ENCODE measurements around the gene CKAP2L. TPM values are rescaled to one million over a fixed set of nuclear protein-coding genes. Genes with fewer than 3 reads are reported as not detected.
A peak's percentile ranks its signal among the peaks of the same experiment; 100 is the strongest.

CKAP2L gene
- total RNA-seq, result 0.81 TPM

GRCh38 chr2:112764071-112765044 is at the start of gene CKAP2L:
CKAP2L (minus strand) TSS chr2:112764609; CDS start chr2:112764598, 11 bp downstream.
- DNase-seq (ENCODE audit: low read depth in 2 of 3, low spot score in 2 of 3), result peak; percentile 84 to 99 (median 98)

DNA sequence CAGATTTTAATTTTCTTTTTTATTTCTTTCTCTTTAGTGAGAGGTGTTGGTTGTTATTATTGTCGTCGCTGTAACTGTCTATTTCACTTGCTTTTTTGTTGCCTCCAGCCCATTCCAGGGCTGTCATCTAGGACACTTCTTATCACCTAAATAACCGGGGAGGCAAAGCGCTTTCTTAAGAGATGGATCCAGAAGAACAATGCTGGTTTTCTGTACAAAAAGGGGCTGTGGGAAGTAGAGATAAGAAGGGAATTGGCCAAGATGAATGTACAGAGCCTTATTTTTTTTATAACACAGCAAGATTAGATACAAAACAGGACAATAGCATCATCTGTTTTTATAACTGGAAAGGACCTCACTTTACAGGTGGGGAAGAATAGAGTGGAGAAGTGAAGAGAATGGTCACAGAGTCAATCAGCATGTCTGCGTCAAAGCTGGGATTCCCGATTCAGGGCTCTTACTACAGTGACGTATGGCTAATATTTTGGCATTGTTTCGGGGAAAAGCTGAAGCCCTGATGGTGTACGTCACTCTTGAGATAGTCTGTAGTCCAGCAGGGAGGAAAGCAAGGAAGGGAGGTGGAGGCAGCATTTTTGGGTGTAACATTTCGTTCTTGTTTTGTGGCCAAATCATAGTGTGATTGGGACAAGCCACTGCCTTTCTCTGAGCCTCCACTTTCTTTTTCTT is 49.0 kb upstream of the CKAP2L start:
- DNase-seq (ENCODE audit: low read depth in 2 of 3, low spot score in 2 of 3), result no peak

GRCh38 chr2:112812318-112813267 is 48.2 kb upstream of the CKAP2L start:
- no peak for DNase-seq (ENCODE audit: low read depth in 2 of 3, low spot score in 2 of 3)

- peak in 1 of 3 donors; percentile 29 for DNase-seq (ENCODE audit: low read depth in 2 of 3, low spot score in 2 of 3)
Measured at GRCh38 chr2:112811841-112812306, 47.5 kb upstream of the CKAP2L start.

DNA sequence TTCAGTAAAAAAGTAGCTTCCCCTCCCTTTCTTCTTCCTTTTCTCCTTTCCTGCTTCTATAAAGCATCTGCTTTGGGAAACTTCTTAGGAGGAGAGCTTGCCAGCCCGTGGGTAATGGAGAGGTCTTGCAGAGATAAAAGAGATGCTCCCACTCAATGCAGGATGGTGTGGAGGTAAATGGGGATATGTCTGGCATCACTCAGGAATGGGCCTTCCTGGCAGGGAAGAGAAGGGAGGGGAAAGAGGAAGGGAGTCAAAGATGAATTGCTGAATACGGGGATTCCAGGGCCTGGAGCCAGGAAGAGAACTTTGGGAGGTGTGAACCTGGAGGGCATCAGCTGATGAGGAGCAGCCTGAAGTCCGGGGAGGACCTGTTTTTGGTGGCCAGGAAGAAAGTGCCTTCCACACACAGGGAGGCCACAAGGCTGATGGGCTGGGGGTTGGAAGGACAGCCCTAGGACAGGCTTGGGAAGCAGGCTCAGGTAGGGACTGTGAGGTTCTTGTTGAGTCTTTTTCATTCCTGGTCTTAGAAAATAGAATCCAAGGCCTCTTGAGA is 46.9 kb upstream of the CKAP2L start:
- DNase-seq (ENCODE audit: low read depth in 2 of 3, low spot score in 2 of 3), result no peak

DNA sequence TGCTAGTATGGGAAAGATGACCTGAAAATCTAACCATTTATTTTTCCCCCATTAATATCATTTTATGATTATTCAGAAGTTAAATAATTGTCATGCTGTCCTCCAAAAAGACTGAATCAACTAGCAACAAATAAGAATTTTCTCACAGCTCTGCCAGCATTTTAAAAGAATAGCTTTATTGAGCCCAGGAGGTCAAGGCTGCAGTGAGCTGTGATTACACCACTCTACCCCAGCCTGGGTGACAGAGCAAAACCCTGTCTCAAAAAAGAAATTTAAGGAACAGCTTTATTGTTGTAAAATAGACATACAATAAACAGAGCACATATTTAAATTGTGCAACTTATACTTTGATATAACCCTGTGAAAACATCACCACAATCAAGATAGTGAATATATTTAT is 44.7 kb upstream of the CKAP2L start:
- no peak for DNase-seq (ENCODE audit: low read depth in 2 of 3, low spot score in 2 of 3)

GRCh38 chr2:112807233-112807807 is 42.9 kb upstream of the CKAP2L start:
- DNase-seq (ENCODE audit: low read depth in 2 of 3, low spot score in 2 of 3), result no peak

- no peak for DNase-seq (ENCODE audit: low read depth in 2 of 3, low spot score in 2 of 3)
Measured at GRCh38 chr2:112805542-112805941, 41.1 kb upstream of the CKAP2L start.

- DNase-seq (ENCODE audit: low read depth in 2 of 3, low spot score in 2 of 3), result no peak
Measured at GRCh38 chr2:112803691-112804521, 39.5 kb upstream of the CKAP2L start.

DNA sequence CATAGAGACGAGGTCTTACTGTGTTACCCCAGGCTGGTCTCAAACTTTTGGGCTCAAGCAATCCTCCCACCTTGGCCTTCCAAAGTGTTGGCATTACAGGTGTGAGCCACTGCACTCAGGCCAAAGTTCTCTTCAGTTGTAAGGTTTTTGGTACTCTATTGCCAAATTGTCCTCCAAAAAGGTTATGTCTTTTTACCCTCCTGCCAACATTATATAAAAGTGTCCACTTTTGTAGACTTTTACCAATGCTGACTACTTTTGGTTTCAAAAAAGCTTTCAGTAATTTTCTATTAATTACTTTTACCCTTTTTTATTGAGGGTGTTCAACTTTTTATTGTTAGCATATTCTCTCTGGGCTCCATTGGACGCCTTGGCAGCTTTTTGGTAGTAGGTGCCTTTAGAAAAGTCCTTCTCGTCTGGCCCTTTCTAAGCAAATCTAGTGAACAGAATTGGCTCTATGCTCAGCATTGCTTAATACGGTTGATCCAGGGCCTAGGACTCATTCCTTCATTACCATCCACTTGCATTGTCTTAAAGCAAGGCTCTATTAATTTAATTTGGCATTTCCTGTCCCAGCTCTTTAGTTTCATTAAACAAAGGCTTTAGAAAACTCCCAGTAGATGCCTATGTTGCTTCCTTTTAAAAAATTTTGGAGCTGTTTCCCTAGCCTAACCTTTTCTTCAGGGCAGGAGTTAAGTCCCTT is 36.6 kb upstream of the CKAP2L start:
- DNase-seq (ENCODE audit: low read depth in 2 of 3, low spot score in 2 of 3), result no peak

- DNase-seq (ENCODE audit: low read depth in 2 of 3, low spot score in 2 of 3), result peak in 2 of 3 donors; percentile 74 to 82
Measured at GRCh38 chr2:112798979-112799975, 34.9 kb upstream of the CKAP2L start.

DNA sequence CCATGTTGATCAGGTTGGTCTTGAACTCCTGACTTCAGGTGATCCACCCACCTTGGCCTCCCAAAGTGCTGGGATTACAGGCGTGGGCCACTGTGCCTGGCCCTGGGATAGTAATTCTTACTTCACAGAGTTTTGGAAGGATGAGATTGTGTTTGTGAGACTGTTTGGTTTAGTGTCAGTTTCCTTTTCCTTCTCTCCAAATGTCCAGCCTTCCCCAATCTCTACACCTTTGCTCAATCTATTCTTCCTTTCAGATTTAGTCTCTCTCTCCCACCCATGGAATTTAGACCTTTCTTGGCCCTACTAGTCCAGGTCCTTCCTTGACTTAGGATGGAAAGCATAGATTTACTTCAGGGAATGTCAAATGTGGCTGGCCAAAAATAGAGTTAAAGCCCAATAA is 32.1 kb upstream of the CKAP2L start:
- DNase-seq (ENCODE audit: low read depth in 2 of 3, low spot score in 2 of 3), result no peak

GRCh38 chr2:112795774-112796173 is 31.4 kb upstream of the CKAP2L start:
- DNase-seq (ENCODE audit: low read depth in 2 of 3, low spot score in 2 of 3), result peak in 2 of 3 donors; percentile 56 to 69

DNA sequence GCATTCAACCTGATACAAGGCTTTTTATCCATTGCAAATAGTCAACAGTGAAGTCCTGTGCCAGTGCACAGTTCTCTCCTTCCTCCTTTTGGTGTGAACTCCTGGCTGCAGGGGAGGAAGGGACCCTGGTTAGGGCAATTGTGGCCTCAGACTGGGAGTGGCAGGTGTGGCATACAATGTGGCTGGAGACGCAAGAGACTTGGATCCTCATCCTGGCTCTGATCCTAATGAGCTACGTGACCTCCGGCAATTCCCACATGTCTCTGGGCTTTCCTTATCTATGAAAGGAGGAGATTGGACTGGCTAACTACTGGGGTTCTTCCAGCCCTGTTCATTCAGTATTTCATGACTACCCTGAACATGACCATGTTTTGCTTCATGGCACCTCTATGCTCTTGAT is 30.4 kb upstream of the CKAP2L start:
- DNase-seq (ENCODE audit: low read depth in 2 of 3, low spot score in 2 of 3), result no peak

DNA sequence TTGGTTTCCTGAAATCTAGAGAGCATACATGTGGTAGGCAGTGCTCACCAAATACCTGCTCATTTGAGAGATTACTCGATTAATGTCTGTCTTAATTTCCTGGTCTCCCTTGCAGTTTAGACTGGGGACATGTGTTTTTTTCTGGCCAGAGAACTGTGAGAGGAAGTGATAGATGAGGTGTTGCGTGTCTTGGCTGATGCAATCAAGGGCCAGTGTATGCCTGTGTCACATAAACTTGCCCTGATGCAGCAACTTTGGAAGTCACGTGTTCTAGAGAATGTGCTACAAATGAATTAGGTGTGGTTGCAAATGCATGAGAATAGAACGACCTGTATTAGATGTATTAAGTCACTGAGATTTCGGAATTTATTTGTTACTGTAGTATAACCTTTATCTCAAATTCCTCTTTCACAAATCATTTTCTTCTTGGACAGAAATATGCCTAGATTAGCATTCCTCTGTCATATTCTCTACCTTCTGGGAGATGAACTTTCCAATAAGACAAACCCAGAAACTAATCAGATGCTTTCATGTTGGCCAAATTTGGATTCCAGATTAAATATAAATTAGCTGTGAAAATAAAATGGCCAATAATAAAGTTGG is 29.8 kb upstream of the CKAP2L start:
- DNase-seq (ENCODE audit: low read depth in 2 of 3, low spot score in 2 of 3), result peak in 2 of 3 donors; percentile 59 to 62

GRCh38 chr2:112793449-112793978 is 29.1 kb upstream of the CKAP2L start:
- no peak for DNase-seq (ENCODE audit: low read depth in 2 of 3, low spot score in 2 of 3)
